GM12872 (cell line): Measurements from ENCODE around the gene WWOX.

Experiments used
- TF ChIP-seq, protein P1 (sequence below): IDR thresholded peaks from 3 replicates; pipeline ENCODE4 v1.5.1; 2011; ENCODE audit warnings: low read depth, mild to moderate bottlenecking, low read length, moderate library complexity; ENCODE audit not compliant: insufficient read depth

The WWOX gene

GRCh38 chr16:78432451-78432850 lies 333.0 kb downstream of the WWOX start:
- TF ChIP-seq, protein P1, sequence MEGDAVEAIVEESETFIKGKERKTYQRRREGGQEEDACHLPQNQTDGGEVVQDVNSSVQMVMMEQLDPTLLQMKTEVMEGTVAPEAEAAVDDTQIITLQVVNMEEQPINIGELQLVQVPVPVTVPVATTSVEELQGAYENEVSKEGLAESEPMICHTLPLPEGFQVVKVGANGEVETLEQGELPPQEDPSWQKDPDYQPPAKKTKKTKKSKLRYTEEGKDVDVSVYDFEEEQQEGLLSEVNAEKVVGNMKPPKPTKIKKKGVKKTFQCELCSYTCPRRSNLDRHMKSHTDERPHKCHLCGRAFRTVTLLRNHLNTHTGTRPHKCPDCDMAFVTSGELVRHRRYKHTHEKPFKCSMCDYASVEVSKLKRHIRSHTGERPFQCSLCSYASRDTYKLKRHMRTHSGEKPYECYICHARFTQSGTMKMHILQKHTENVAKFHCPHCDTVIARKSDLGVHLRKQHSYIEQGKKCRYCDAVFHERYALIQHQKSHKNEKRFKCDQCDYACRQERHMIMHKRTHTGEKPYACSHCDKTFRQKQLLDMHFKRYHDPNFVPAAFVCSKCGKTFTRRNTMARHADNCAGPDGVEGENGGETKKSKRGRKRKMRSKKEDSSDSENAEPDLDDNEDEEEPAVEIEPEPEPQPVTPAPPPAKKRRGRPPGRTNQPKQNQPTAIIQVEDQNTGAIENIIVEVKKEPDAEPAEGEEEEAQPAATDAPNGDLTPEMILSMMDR = no peak

GRCh38 chr16:78433116-78433515 lies 333.7 kb downstream of the WWOX start:
- TF ChIP-seq, protein P1 = no peak

DNA sequence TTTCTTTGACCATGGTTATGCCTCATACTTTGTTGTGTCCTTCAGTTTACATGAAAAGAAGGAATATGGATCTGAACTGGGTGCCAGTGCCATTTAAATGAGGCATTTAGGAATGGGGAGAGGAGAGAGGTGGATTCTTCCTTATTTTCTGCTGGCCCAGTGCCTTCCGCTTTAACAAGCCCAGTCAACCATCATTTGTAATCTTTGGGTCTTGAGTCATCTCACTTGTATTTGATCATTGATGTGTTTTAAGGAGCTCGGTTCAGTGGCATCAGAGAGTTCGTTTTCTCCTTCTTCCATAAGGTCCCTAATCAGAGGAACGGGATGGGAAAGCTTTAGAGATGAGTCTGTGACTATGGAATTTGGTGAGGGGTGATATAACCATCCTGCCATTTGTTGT lies 334.9 kb downstream of the WWOX start:
- TF ChIP-seq, protein P1 = no peak

GRCh38 chr16:78435260-78435659 lies 335.8 kb downstream of the WWOX start:
- TF ChIP-seq, protein P1 = no peak

- TF ChIP-seq, protein P1 = no peak
These were observed 336.6 kb downstream of the WWOX start for GRCh38 chr16:78436023-78436422.

DNA sequence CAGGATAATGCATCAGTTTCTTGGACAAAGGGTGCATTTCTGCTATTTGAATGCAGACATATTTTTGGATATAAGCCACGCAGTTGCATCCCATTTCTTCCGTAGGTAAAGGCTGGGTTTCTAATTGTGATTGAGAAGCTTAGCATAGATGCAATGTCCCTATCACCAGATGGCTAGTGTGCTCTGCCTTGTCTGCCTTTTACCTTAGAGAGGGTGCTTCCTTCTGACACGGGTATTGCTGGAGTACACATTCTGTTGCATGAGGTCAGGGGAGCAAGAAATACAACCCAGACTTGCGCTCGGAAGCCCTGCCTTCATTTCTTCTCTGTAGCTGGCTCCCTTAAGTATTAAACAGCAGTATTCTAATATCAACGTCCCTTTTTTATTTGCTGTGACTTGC lies 337.4 kb downstream of the WWOX start:
- TF ChIP-seq, protein P1 = no peak

GRCh38 chr16:78437352-78437968 lies 338.0 kb downstream of the WWOX start:
- TF ChIP-seq, protein P1 = peak; percentile 84
